SU-DHL-6 (cell line): ENCODE data around the gene SPNS1.

Source experiments
- H2AFZ ChIP-seq: fragments of 200-600 bp; sonication (generic); 2 replicates; pipeline ENCODE4 v1.6.1; 2014; ENCODE audit warnings: low read depth, mild to moderate bottlenecking, moderate library complexity, mixed read lengths, antibody characterized with exemption, low read length; ENCODE audit not compliant: severe bottlenecking
- H3F3A ChIP-seq: fragments of 200-600 bp; shearing (Covaris generic); 2 replicates; pipeline ENCODE4 v1.6.0; 2016; ENCODE audit warnings: antibody characterized with exemption, mild to moderate bottlenecking; ENCODE audit not compliant: insufficient read depth
- H3K27ac ChIP-seq: fragments of 200-600 bp; sonication (generic); 2 replicates; pipeline ENCODE4 v1.5.1; 2016; ENCODE audit warnings: low read depth, mild to moderate bottlenecking, low read length, moderate library complexity, mixed read lengths
- H3K27me3 ChIP-seq: fragments of 200-600 bp; sonication (generic), shearing (Covaris generic); 2 replicates; pipeline ENCODE4 v1.6.0; 2014; ENCODE audit warnings: mild to moderate bottlenecking, low read length
- H3K36me3 ChIP-seq: fragments of 200-600 bp; sonication (generic); 2 replicates; pipeline ENCODE4 v1.6.1; 2014; ENCODE audit warnings: mild to moderate bottlenecking, low read length, mixed read lengths
- H3K4me2 ChIP-seq: fragments of 300-600, 200-600 bp; shearing (Covaris generic), sonication (generic); 2 replicates; pipeline ENCODE4 v1.6.0; 2014; ENCODE audit warnings: low read length, low read depth, mild to moderate bottlenecking; ENCODE audit not compliant: poor library complexity, severe bottlenecking
- H3K4me3 ChIP-seq: fragments of 200-600 bp; sonication (generic); 2 replicates; pipeline ENCODE4 v1.5.1; 2014; ENCODE audit warnings: antibody characterized with exemption, low read length, mild to moderate bottlenecking, mixed read lengths; ENCODE audit not compliant: insufficient read depth, poor library complexity, severe bottlenecking
- H3K79me2 ChIP-seq: fragments of 200-600 bp; sonication (generic); 2 replicates; pipeline ENCODE4 v1.6.1; 2014; ENCODE audit warnings: mild to moderate bottlenecking, low read length, moderate library complexity; ENCODE audit not compliant: insufficient read depth
- H3K9ac ChIP-seq: fragments of 200-600 bp; sonication (generic); 2 replicates; pipeline ENCODE4 v1.7.0; 2014; ENCODE audit warnings: mild to moderate bottlenecking, low read length
- H3K9me2 ChIP-seq: fragments of 200-600 bp; sonication (generic); replicated peaks from 2 replicates; pipeline ENCODE4 v1.6.1; 2014; ENCODE audit warnings: low read length; ENCODE audit not compliant: insufficient read depth
- H3K9me3 ChIP-seq: fragments of 200-600 bp; sonication (generic); 2 replicates; pipeline ENCODE4 v1.6.1; 2014; ENCODE audit warnings: low read length, mixed read lengths; ENCODE audit not compliant: insufficient read depth
- H4K20me1 ChIP-seq: fragments of 200-600 bp; sonication (generic); 2 replicates; pipeline ENCODE4 v1.6.1; 2014; ENCODE audit warnings: low read depth, mild to moderate bottlenecking, antibody characterized with exemption, low read length, moderate library complexity, mixed read lengths
- EZH2phosphoT487 ChIP-seq: fragments of 200-600 bp; sonication (generic), shearing (Covaris generic); conservative IDR thresholded peaks from 2 replicates; pipeline ENCODE4 v1.6.1; 2018; ENCODE audit warnings: mild to moderate bottlenecking, antibody characterized with exemption, low read length, moderate library complexity, mixed read lengths
- TF ChIP-seq, protein P1 (sequence below): fragments of 200-600 bp; sonication (generic); IDR thresholded peaks from one replicate; pipeline ENCODE4 v1.5.1; 2017; ENCODE audit warnings: antibody characterized with exemption, mild to moderate bottlenecking, low read length, moderate library complexity; ENCODE audit not compliant: insufficient read depth, poor library complexity, severe bottlenecking

SPNS1 gene

DNA sequence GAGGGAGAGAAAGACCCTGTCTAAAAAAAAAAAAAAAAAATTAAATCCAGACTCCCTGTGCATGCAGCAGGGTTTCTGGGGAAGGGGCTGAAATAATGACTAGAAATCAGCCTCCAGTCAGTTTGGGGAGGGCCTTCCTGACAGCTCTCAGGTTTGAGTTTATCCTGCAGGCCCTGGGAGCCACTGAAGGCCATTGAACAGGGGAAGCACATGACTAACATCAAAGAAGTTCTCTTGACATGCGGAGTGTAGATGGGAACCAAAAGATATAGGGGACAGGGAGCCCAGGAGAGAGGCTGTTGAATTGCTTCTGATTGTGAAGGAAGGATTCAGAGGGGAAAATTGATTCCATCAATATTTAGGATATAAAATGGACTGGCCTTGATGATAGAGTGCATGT lies 46.8 kb upstream of the SPNS1 start:
- Histone ChIP-seq H3K27me3 (no peaks in the 10 kb centered on the region), H3K9me2 (no peaks in the 10 kb centered on the region), H3K9ac (no peak overlapping the region), H3K4me2 (no peak overlapping the region), H3F3A (peaks cover 51% of the 10 kb centered on the region), H3K4me3 (no peak overlapping the region), H3K79me2 (peaks cover 14% of the 10 kb centered on the region), H3K27ac (no peak overlapping the region), H2AFZ (no peak overlapping the region), H3K9me3 (no peaks in the 10 kb centered on the region), H4K20me1 (no peaks in the 10 kb centered on the region), H3K36me3 (no peaks in the 10 kb centered on the region)
- TF ChIP-seq, protein P1, sequence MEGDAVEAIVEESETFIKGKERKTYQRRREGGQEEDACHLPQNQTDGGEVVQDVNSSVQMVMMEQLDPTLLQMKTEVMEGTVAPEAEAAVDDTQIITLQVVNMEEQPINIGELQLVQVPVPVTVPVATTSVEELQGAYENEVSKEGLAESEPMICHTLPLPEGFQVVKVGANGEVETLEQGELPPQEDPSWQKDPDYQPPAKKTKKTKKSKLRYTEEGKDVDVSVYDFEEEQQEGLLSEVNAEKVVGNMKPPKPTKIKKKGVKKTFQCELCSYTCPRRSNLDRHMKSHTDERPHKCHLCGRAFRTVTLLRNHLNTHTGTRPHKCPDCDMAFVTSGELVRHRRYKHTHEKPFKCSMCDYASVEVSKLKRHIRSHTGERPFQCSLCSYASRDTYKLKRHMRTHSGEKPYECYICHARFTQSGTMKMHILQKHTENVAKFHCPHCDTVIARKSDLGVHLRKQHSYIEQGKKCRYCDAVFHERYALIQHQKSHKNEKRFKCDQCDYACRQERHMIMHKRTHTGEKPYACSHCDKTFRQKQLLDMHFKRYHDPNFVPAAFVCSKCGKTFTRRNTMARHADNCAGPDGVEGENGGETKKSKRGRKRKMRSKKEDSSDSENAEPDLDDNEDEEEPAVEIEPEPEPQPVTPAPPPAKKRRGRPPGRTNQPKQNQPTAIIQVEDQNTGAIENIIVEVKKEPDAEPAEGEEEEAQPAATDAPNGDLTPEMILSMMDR = no peak
- no peak for TF ChIP-seq EZH2phosphoT487

DNA sequence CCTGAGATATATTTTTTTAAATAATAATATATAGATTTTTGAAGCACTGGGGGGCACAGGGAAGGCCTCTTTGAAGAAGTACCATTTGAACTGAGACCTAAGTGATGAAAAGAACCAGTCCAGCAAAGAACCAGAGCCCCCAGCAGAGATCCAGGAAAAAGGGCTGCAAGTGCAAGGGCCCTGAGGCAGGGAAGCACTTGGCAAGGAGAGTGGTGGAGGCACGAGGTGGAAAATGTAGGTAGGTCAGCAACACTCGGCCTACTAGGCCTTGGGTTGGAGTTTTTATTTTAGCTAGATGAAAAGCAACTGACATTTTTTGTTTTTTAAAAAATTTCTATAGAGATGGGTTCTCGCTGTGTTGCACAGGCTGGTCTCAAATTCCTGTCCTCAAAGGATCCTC lies 44.4 kb upstream of the SPNS1 start:
- TF ChIP-seq EZH2phosphoT487 = no peak
- TF ChIP-seq, protein P1 = no peak
- H2AFZ ChIP-seq = no peak overlapping the region
- H3K36me3 ChIP-seq = no peaks in the 10 kb centered on the region
- H3K4me3 ChIP-seq = no peak overlapping the region
- H3K4me2 ChIP-seq = peak overlapping the region; percentile 93
- no peaks in the 10 kb centered on the region for H3K27me3 ChIP-seq
- H3K9ac ChIP-seq = peak overlapping the region; percentile 91
- peaks cover 16% of the 10 kb centered on the region for H3K79me2 ChIP-seq
- H3F3A ChIP-seq = peaks cover 39% of the 10 kb centered on the region
- no peaks in the 10 kb centered on the region for H3K9me3 ChIP-seq
- no peaks in the 10 kb centered on the region for H3K9me2 ChIP-seq
- H3K27ac ChIP-seq = peak overlapping the region; percentile 84
- H4K20me1 ChIP-seq = no peaks in the 10 kb centered on the region

DNA sequence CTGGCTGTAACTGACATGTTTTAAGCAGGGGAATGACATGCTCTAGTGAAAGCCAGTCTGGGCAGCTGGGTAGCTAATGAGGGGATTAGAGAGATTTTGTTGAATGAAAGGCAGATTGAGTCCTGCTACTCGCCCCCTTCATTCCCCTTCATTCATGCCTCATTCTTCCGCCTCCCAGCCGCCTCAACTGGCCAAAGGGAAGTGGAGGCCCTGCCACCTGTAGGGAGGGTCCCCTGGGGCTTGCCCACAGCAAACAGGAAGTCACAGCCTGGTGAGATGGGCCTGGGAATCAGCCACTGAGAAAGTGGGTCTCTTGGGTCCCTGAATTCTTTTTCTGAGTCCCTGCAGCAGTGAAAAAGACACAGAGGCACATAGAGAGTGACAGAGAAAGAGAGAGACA lies 43.9 kb upstream of the SPNS1 start:
- H3K9ac ChIP-seq = peak overlapping the region; percentile 91
- H2AFZ ChIP-seq = peak overlapping the region; percentile 6
- H3K4me3 ChIP-seq = no peak overlapping the region
- peaks cover 39% of the 10 kb centered on the region for H3F3A ChIP-seq
- H3K36me3 ChIP-seq = no peaks in the 10 kb centered on the region
- TF ChIP-seq EZH2phosphoT487 = no peak
- TF ChIP-seq, protein P1 = no peak
- no peaks in the 10 kb centered on the region for H4K20me1 ChIP-seq
- H3K27me3 ChIP-seq = no peaks in the 10 kb centered on the region
- H3K4me2 ChIP-seq = peak overlapping the region; percentile 93
- H3K9me3 ChIP-seq = no peaks in the 10 kb centered on the region
- peak overlapping the region; percentile 84 for H3K27ac ChIP-seq
- H3K79me2 ChIP-seq = peaks cover 16% of the 10 kb centered on the region
- H3K9me2 ChIP-seq = no peaks in the 10 kb centered on the region

DNA sequence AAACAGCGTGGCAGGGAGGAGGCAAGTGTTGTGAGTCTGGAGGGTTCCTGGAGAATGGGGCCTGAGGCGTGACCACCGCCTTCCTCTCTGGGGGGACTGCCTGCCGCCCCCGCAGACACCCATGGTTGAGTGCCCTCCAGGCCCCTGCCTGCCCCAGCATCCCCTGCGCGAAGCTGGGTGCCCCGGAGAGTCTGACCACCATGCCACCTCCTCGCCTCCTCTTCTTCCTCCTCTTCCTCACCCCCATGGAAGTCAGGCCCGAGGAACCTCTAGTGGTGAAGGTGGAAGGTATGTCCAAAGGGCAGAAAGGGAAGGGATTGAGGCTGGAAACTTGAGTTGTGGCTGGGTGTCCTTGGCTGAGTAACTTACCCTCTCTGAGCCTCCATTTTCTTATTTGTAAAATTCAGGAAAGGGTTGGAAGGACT lies 42.8 kb upstream of the SPNS1 start, which contains the start of gene CD19:
Gene CD19 (plus strand): TSS at position 171 of the 425 bp plus-strand sequence. CDS start 30 bp downstream, at position 201.
- peak within 1 kb of the TSS; percentile 38 for H2AFZ ChIP-seq
- no peaks in the 10 kb centered on the region for H3K9me3 ChIP-seq
- H3K4me2 ChIP-seq = peak within 1 kb of the TSS; percentile 93
- TF ChIP-seq EZH2phosphoT487 = no peak
- TF ChIP-seq, protein P1 = no peak
- H3K4me3 ChIP-seq = peak within 1 kb of the TSS; percentile 78
- H3K9ac ChIP-seq = peak within 1 kb of the TSS; percentile 91
- no peaks in the 10 kb centered on the region for H3K9me2 ChIP-seq
- H4K20me1 ChIP-seq = no peaks in the 10 kb centered on the region
- H3K27ac ChIP-seq = peak within 1 kb of the TSS; percentile 84
- peaks cover 5% of the 10 kb centered on the region; the same call in 1 of the 2 replicates for H3K36me3 ChIP-seq
- peaks cover 16% of the 10 kb centered on the region for H3K79me2 ChIP-seq
- peaks cover 32% of the 10 kb centered on the region for H3F3A ChIP-seq
- no peaks in the 10 kb centered on the region for H3K27me3 ChIP-seq
